OCI-LY7 (cell line): ENCODE data around the gene LTBP4.

Source experiments
- EZH2phosphoT487 ChIP-seq: fragments of 200-600 bp; sonication (generic); IDR thresholded peaks from 2 replicates; pipeline ENCODE4 v1.6.1; 2018; ENCODE audit warnings: low read depth, borderline replicate concordance, mild to moderate bottlenecking, mixed run types, antibody characterized with exemption, low read length, moderate library complexity, mixed read lengths
- TF ChIP-seq, protein P1 (sequence below): fragments of 200-600 bp; sonication (generic); conservative IDR thresholded peaks from 2 replicates; pipeline ENCODE4 v1.5.1; 2014; ENCODE audit warnings: mild to moderate bottlenecking, antibody characterized with exemption, low read length, moderate library complexity, mixed read lengths

DNA sequence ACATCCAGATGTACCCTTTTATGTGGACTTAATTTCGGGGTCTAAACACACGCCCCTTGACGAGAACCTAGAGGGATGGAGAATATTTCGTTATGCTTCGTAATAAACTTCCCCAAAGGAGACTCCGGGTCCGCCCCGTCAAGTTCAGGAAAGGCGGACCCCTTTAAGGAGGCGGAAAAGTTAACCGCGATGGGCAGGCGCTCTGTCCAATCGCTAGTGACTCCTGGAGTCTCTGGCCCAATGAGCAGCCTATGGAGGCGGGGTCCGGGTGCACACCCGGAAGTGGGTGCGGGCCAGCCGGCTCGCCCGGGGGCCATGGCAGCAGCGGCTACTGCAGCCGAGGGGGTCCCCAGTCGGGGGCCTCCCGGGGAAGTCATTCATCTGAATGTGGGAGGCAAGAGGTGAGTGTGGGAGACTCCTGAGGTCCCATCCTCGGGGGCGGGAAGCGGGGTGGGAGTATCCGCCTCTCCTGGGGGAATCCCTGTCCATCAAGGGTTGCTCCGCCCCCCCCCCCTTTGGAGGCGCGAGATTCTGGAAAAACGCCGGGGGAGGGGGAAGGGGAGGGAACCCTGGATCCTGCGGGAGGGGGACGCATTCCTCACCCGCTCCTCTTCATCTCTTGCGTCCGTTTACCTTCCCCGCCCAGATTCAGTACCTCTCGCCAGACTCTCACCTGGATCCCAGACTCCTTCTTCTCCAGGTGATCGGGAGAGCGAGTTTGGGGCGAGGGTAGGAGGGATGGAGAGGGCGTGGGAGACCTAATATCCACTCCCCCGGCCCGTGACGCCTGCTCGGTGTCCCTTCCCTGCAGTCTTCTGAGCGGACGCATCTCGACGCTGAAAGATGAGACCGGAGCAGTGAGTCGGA lies 24.4 kb upstream of the LTBP4 start, which contains the start of gene SHKBP1:
- TF ChIP-seq, protein P1, sequence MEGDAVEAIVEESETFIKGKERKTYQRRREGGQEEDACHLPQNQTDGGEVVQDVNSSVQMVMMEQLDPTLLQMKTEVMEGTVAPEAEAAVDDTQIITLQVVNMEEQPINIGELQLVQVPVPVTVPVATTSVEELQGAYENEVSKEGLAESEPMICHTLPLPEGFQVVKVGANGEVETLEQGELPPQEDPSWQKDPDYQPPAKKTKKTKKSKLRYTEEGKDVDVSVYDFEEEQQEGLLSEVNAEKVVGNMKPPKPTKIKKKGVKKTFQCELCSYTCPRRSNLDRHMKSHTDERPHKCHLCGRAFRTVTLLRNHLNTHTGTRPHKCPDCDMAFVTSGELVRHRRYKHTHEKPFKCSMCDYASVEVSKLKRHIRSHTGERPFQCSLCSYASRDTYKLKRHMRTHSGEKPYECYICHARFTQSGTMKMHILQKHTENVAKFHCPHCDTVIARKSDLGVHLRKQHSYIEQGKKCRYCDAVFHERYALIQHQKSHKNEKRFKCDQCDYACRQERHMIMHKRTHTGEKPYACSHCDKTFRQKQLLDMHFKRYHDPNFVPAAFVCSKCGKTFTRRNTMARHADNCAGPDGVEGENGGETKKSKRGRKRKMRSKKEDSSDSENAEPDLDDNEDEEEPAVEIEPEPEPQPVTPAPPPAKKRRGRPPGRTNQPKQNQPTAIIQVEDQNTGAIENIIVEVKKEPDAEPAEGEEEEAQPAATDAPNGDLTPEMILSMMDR, result no peak
- no peak for TF ChIP-seq EZH2phosphoT487
